SK-N-SH (cell line): ENCODE data around the gene DNAH11. TPM values are rescaled to one million over a fixed set of nuclear protein-coding genes. Genes with fewer than 3 reads are reported as not detected.

Experiments used
- CTCF ChIA-PET: fragments of 300-600, 350-600 bp; formaldehyde crosslinking; extraction: SDS; loops from one replicate; lab custom pipeline; 2021; lab: Yijun Ruan, JAX
- POLR2A ChIA-PET: fragments of 350-600 bp; sonication (Branson Sonifier 250); formaldehyde crosslinking; extraction: SDS; loops from one replicate; lab custom pipeline; 2020; ENCODE audit warnings: antibody characterized with exemption, inconsistent platforms; lab: Yijun Ruan, JAX
- DNase-seq: peaks from one replicate; pipeline ENCODE4 v3.0.0; 2012
- H2AFZ ChIP-seq: fragments of 200-600 bp; sonication (generic); 2 replicates; pipeline ENCODE4 v1.8.1; 2016; ENCODE audit warnings: antibody characterized with exemption, mild to moderate bottlenecking, low read depth
- H3F3A ChIP-seq: fragments of 200-600 bp; sonication (generic); replicated peaks from 2 replicates; pipeline ENCODE3; 2016; ENCODE audit warnings: antibody characterized with exemption, mild to moderate bottlenecking; ENCODE audit not compliant: insufficient read depth
- H3K27ac ChIP-seq, 2 experiments: fragments of 200-500 bp in 1 of 2; fragments of 200-600 bp in 1 of 2; sonication (Bioruptor generic) in 1 of 2; sonication (generic), shearing (Covaris generic) in 1 of 2; 2 replicates each; pipeline versions ENCODE4 v1.5.1 to v1.6.1; 2014 to 2016; ENCODE audit warnings: low read depth in 2 of 2, inconsistent platforms in 1 of 2, low read length in 1 of 2, mild to moderate bottlenecking in 1 of 2, mixed read lengths in 1 of 2
- H3K27me3 ChIP-seq: fragments of 200-600 bp; sonication (generic), shearing (Covaris generic); 2 replicates; pipeline ENCODE4 v1.6.1; 2016; ENCODE audit warnings: mixed run types; ENCODE audit not compliant: insufficient read depth
- H3K36me3 ChIP-seq, 2 experiments: fragments of 200-500 bp in 1 of 2; fragments of 200-600 bp in 1 of 2; sonication (Bioruptor generic) in 1 of 2; sonication (generic) in 1 of 2; replicated peaks in 1 of 2; 2 replicates each; pipeline versions ENCODE3 to v1.5.1; 2014 to 2016; ENCODE audit warnings: low read length in 1 of 2, mild to moderate bottlenecking in 1 of 2; ENCODE audit not compliant: insufficient read depth in 2 of 2, control insufficient read depth in 1 of 2
- H3K4me1 ChIP-seq, 2 experiments: fragments of 200-500 bp in 1 of 2; fragments of 200-600 bp in 1 of 2; sonication (Bioruptor generic) in 1 of 2; sonication (generic), shearing (Covaris generic) in 1 of 2; 2 replicates each; pipeline versions ENCODE4 v1.5.1 to v1.6.1; 2014 to 2016; ENCODE audit warnings: low read depth in 1 of 2, low read length in 1 of 2, mixed run types in 1 of 2; ENCODE audit not compliant: insufficient read depth in 2 of 2, control insufficient read depth in 1 of 2
- H3K4me2 ChIP-seq: fragments of 200-600 bp; sonication (generic), shearing (Covaris generic); 2 replicates; pipeline ENCODE4 v1.6.1; 2017; ENCODE audit warnings: mixed run types
- H3K4me3 ChIP-seq, 2 experiments: fragments of 200-500 bp in 1 of 2; fragments of 200-600 bp in 1 of 2; sonication (Bioruptor generic) in 1 of 2; sonication (generic), shearing (Covaris generic) in 1 of 2; 2 replicates each; pipeline versions ENCODE4 v1.5.1 to v1.8.1; 2014 to 2016; ENCODE audit warnings: low read depth in 2 of 2, inconsistent platforms in 1 of 2, low read length in 1 of 2, mild to moderate bottlenecking in 1 of 2, mixed read lengths in 1 of 2, moderate library complexity in 1 of 2
- H3K79me2 ChIP-seq: fragments of 200-600 bp; sonication (generic); 2 replicates; pipeline ENCODE4 v1.8.1; 2017; ENCODE audit warnings: mild to moderate bottlenecking; ENCODE audit not compliant: insufficient read depth
- H3K9ac ChIP-seq: fragments of 200-600 bp; sonication (generic); 2 replicates; pipeline ENCODE4 v1.6.1; 2017; ENCODE audit warnings: mixed run types
- H3K9me2 ChIP-seq: fragments of 200-600 bp; sonication (generic); 2 replicates; pipeline ENCODE4 v1.6.1; 2017; ENCODE audit warnings: mixed run types
- H3K9me3 ChIP-seq: fragments of 200-600 bp; sonication (generic); 2 replicates; pipeline ENCODE4 v1.6.1; 2017; ENCODE audit warnings: mixed run types, mild to moderate bottlenecking, moderate library complexity
- H4K20me1 ChIP-seq: fragments of 200-600 bp; sonication (generic); 2 replicates; pipeline ENCODE4 v1.6.1; 2017; ENCODE audit warnings: mild to moderate bottlenecking, mixed run types; ENCODE audit not compliant: insufficient read depth
- EP300 ChIP-seq, 2 experiments: IDR thresholded peaks; 2 replicates each; pipeline versions ENCODE4 v1.4.0 to v1.6.1; 2012; ENCODE audit warnings: borderline replicate concordance in 1 of 2, low read depth in 1 of 2, low read length in 1 of 2
- FOSL2 ChIP-seq: IDR thresholded peaks from 2 replicates; pipeline ENCODE4 v1.4.0; 2012; ENCODE audit warnings: low read depth, mild to moderate bottlenecking, moderate library complexity, borderline replicate concordance
- FOXM1 ChIP-seq: IDR thresholded peaks from 2 replicates; pipeline ENCODE4 v1.4.0; 2012; ENCODE audit warnings: low read depth, mild to moderate bottlenecking
- MEF2A ChIP-seq: IDR thresholded peaks from 2 replicates; pipeline ENCODE4 v1.4.0; 2012; ENCODE audit warnings: low read depth, borderline replicate concordance
- NRF1 ChIP-seq: IDR thresholded peaks from 2 replicates; pipeline ENCODE4 v1.6.1; 2012; ENCODE audit warnings: low read depth, mild to moderate bottlenecking, low read length
- POLR2AphosphoS5 ChIP-seq: IDR thresholded peaks from 2 replicates; pipeline ENCODE4 v1.6.1; 2012; ENCODE audit warnings: low read depth, low read length
- RAD21 ChIP-seq: IDR thresholded peaks from 2 replicates; pipeline ENCODE4 v1.6.1; 2012; ENCODE audit warnings: mild to moderate bottlenecking, low read length
- RFX5 ChIP-seq: IDR thresholded peaks from 2 replicates; pipeline ENCODE4 v1.6.1; 2012; ENCODE audit warnings: mild to moderate bottlenecking, improper control_type of control experiment, low read length
- TAF1 ChIP-seq: IDR thresholded peaks from 2 replicates; pipeline ENCODE4 v1.6.1; 2012; ENCODE audit warnings: low read depth, mild to moderate bottlenecking, low read length, moderate library complexity, borderline replicate concordance
- WGBS: methylation state at CpG from one replicate; pipeline ENCODE4 v1.1.6; 2017; ENCODE audit warnings: low lambda C conversion rate; 5-methylcytosine and 5-hydroxymethylcytosine counted together
- polyA plus RNA-seq, 3 experiments: library from polyadenylated mRNA; depleted of rRNA; stranded (reverse); fragments of >200 nt; gene quantifications; 2 replicates each; pipeline ENCODE4 v1.2.3, GENCODE V29; 2012
- TF ChIP-seq, protein P1 (sequence below): fragments of 150-350 bp; IDR thresholded peaks from 2 replicates; pipeline ENCODE4 v1.6.1; 2017; ENCODE audit warnings: antibody characterized with exemption, low read length, low read depth, borderline replicate concordance
- TF ChIP-seq, protein P2 (sequence below): IDR thresholded peaks from 2 replicates; pipeline ENCODE4 v1.4.0; 2012; ENCODE audit warnings: low read depth, borderline replicate concordance
- TF ChIP-seq, protein P3 (sequence below): IDR thresholded peaks from 2 replicates; pipeline ENCODE4; 2012
- TF ChIP-seq, protein P4 (sequence below): fragments of 150-350 bp; IDR thresholded peaks from 2 replicates; pipeline ENCODE4 v1.6.1; 2016; ENCODE audit warnings: mild to moderate bottlenecking, low read depth, low read length
- TF ChIP-seq, protein P5 (sequence below): fragments of 200-600 bp; sonication (generic); IDR thresholded peaks from 2 replicates; pipeline ENCODE4 v1.6.1; 2017; ENCODE audit warnings: antibody characterized with exemption, mild to moderate bottlenecking, moderate library complexity

Gene DNAH11
- polyA plus RNA-seq, 1 of the 3 experiments (the other 2 are of a cell fraction) = 0.77 TPM

DNA sequence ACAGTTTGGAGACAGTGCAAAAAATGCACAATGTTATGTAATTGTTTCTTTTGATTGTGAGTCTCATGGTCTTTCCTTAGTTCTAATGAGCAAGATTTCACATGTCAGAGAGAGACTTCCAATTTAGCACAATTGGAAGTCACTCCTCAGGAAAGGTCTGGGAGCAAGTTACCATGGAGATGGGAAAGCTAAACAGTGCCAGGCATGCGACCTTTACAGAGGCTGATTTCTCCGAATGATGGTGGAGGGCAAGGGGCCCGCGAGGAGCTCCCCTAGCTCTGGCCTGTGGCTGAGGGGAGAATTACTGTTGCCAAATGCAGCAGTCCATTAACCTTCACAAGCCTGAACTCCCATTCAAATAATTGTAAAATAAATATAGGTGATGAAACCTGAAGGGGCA lies 343.6 kb downstream of the DNAH11 start:
- no peak overlapping the region for H3K4me3 ChIP-seq
- H3F3A ChIP-seq = no peaks in the 10 kb centered on the region
- no peak overlapping the region for H3K9ac ChIP-seq
- ChIA-PET POLR2A (no interaction called here), CTCF (no interaction called here)
- no peak overlapping the region for H3K27ac ChIP-seq
- DNase-seq = no peak
- H3K9me3 ChIP-seq = no peaks in the 10 kb centered on the region
- H4K20me1 ChIP-seq = no peaks in the 10 kb centered on the region
- H3K27me3 ChIP-seq = peaks cover 11% of the 10 kb centered on the region; the same call in 1 of the 2 replicates
- 52% methylated on average over 4 of the region's 4 CpGs for WGBS
- H3K4me1 ChIP-seq = no peaks in the 10 kb centered on the region
- H2AFZ ChIP-seq = no peak overlapping the region
- no peak overlapping the region for H3K4me2 ChIP-seq
- H3K79me2 ChIP-seq = no peaks in the 10 kb centered on the region
- H3K36me3 ChIP-seq = no peaks in the 10 kb centered on the region
- TF ChIP-seq, protein P1, sequence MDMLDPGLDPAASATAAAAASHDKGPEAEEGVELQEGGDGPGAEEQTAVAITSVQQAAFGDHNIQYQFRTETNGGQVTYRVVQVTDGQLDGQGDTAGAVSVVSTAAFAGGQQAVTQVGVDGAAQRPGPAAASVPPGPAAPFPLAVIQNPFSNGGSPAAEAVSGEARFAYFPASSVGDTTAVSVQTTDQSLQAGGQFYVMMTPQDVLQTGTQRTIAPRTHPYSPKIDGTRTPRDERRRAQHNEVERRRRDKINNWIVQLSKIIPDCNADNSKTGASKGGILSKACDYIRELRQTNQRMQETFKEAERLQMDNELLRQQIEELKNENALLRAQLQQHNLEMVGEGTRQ = no peak
- H3K9me2 ChIP-seq = no peaks in the 10 kb centered on the region

DNA sequence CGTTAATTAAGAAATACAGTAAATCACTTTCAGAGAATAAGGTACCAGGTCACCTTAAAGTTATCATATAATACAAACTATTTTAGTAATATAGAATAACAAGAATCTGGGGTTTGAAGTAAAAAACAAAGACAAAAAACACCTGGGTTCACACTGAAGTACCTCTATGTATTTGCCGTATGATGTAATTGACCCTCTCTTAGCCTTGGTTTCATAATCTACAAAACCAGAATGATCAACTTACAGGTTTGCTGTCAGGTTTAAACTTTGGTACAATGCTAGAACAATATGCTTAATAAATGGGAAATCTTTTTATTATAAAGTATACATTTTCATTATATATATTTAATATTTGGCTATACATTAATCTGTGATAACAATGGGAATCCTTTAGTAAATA lies 344.5 kb downstream of the DNAH11 start:
- no peaks in the 10 kb centered on the region for H3K36me3 ChIP-seq
- 70% methylated on average over 2 of the region's 2 CpGs for WGBS
- no peaks in the 10 kb centered on the region for H3K79me2 ChIP-seq
- POLR2A ChIA-PET = no interaction called here
- H3K4me2 ChIP-seq = no peak overlapping the region
- no peak overlapping the region for H3K9ac ChIP-seq
- H3K9me3 ChIP-seq = no peaks in the 10 kb centered on the region
- H4K20me1 ChIP-seq = no peaks in the 10 kb centered on the region
- H3K27ac ChIP-seq = no peak overlapping the region
- H3K9me2 ChIP-seq = no peaks in the 10 kb centered on the region
- no peaks in the 10 kb centered on the region for H3K4me1 ChIP-seq
- DNase-seq = no peak
- H3K4me3 ChIP-seq = no peak overlapping the region
- CTCF ChIA-PET = no interaction called here
- H2AFZ ChIP-seq = no peak overlapping the region
- H3K27me3 ChIP-seq = peaks cover 6% of the 10 kb centered on the region; the same call in 1 of the 2 replicates
- H3F3A ChIP-seq = no peaks in the 10 kb centered on the region
- no peak for TF ChIP-seq POLR2AphosphoS5
- no peak for TF ChIP-seq EP300 (IDR thresholded peaks at IDR 0.05; ENCODE audit: borderline replicate concordance in 1 of 2, low read depth in 1 of 2, low read length in 1 of 2)
- no peak for TF ChIP-seq RFX5
- TF ChIP-seq, protein P2, sequence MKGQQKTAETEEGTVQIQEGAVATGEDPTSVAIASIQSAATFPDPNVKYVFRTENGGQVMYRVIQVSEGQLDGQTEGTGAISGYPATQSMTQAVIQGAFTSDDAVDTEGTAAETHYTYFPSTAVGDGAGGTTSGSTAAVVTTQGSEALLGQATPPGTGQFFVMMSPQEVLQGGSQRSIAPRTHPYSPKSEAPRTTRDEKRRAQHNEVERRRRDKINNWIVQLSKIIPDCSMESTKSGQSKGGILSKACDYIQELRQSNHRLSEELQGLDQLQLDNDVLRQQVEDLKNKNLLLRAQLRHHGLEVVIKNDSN = no peak
- TF ChIP-seq MEF2A = no peak
- TF ChIP-seq, protein P3, sequence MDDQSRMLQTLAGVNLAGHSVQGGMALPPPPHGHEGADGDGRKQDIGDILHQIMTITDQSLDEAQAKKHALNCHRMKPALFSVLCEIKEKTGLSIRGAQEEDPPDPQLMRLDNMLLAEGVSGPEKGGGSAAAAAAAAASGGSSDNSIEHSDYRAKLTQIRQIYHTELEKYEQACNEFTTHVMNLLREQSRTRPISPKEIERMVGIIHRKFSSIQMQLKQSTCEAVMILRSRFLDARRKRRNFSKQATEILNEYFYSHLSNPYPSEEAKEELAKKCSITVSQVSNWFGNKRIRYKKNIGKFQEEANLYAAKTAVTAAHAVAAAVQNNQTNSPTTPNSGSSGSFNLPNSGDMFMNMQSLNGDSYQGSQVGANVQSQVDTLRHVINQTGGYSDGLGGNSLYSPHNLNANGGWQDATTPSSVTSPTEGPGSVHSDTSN = no peak
- no peak for TF ChIP-seq TAF1
- TF ChIP-seq FOSL2 = no peak
- TF ChIP-seq NRF1 = no peak
- TF ChIP-seq, protein P4, sequence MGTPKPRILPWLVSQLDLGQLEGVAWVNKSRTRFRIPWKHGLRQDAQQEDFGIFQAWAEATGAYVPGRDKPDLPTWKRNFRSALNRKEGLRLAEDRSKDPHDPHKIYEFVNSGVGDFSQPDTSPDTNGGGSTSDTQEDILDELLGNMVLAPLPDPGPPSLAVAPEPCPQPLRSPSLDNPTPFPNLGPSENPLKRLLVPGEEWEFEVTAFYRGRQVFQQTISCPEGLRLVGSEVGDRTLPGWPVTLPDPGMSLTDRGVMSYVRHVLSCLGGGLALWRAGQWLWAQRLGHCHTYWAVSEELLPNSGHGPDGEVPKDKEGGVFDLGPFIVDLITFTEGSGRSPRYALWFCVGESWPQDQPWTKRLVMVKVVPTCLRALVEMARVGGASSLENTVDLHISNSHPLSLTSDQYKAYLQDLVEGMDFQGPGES = no peak
- TF ChIP-seq, protein P5, sequence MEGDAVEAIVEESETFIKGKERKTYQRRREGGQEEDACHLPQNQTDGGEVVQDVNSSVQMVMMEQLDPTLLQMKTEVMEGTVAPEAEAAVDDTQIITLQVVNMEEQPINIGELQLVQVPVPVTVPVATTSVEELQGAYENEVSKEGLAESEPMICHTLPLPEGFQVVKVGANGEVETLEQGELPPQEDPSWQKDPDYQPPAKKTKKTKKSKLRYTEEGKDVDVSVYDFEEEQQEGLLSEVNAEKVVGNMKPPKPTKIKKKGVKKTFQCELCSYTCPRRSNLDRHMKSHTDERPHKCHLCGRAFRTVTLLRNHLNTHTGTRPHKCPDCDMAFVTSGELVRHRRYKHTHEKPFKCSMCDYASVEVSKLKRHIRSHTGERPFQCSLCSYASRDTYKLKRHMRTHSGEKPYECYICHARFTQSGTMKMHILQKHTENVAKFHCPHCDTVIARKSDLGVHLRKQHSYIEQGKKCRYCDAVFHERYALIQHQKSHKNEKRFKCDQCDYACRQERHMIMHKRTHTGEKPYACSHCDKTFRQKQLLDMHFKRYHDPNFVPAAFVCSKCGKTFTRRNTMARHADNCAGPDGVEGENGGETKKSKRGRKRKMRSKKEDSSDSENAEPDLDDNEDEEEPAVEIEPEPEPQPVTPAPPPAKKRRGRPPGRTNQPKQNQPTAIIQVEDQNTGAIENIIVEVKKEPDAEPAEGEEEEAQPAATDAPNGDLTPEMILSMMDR = no peak
- no peak for TF ChIP-seq FOXM1
- no peak for TF ChIP-seq RAD21
